Activated T-helper 1 cell treated with Interleukin-2 at 50 U/mL for 16 hours (primary cell): ENCODE measurements around the gene RAB30.

Source experiments
- DNase-seq: peaks from one replicate; pipeline ENCODE4 v3.0.0-alpha.2; 2020; ENCODE audit warnings: low read depth

RAB30 gene, protein sequence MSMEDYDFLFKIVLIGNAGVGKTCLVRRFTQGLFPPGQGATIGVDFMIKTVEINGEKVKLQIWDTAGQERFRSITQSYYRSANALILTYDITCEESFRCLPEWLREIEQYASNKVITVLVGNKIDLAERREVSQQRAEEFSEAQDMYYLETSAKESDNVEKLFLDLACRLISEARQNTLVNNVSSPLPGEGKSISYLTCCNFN

GRCh38 chr11:83071567-83072349, at the start of gene RAB30:
Gene RAB30 (minus strand): TSS chr11:83071897. CDS start chr11:82997316, 74,581 bp downstream.
- peak; percentile 86 for DNase-seq

DNA sequence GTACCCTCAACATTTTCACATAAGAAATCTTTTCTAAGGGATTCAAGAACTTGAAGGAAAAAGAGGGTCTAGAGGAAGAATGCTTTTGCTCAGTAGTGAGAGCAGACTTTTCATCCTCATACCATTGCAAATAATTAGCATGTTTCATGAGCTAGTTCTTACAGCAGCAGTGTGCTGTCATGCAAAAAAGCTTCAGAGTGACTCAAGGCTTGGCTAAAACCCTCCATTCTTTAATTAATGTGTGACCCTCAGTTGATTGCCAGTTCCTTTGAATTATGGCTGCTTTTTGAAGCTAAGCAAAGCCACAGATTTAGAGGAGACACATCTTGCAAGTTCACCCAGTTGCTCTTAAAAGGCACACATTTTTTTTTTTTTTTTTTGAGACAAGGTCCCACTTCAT, 48.6 kb upstream of the RAB30 start:
- DNase-seq = no peak

DNA sequence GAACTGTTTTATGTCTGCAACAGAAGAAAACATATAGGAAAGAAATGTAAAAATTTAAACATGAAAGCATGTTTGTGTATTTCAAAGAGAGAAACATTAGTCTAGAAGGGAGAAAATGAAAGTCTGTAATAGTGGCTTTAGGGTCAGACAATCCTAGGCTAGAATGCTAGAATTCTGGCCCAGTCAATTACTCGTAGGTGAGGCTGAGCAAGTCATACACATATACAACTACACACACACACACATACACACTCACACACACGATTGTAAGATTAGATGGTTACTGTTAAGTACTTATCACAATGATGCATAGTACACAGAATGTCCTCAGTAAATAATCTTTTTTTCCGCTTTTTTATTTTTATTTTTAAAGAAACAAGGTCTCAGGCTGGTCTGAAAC, 47.5 kb upstream of the RAB30 start:
- no peak for DNase-seq

GRCh38 chr11:83118814-83119213, 47.1 kb upstream of the RAB30 start:
- no peak for DNase-seq

- no peak for DNase-seq
Observed at GRCh38 chr11:83116015-83116641, 44.4 kb upstream of the RAB30 start.

GRCh38 chr11:83115551-83115950, 43.9 kb upstream of the RAB30 start:
- no peak for DNase-seq

- no peak for DNase-seq
Observed at GRCh38 chr11:83115026-83115425, 43.3 kb upstream of the RAB30 start.

GRCh38 chr11:83112886-83113285, 41.2 kb upstream of the RAB30 start:
- no peak for DNase-seq

GRCh38 chr11:83105168-83105567, 33.5 kb upstream of the RAB30 start:
- DNase-seq = no peak

DNA sequence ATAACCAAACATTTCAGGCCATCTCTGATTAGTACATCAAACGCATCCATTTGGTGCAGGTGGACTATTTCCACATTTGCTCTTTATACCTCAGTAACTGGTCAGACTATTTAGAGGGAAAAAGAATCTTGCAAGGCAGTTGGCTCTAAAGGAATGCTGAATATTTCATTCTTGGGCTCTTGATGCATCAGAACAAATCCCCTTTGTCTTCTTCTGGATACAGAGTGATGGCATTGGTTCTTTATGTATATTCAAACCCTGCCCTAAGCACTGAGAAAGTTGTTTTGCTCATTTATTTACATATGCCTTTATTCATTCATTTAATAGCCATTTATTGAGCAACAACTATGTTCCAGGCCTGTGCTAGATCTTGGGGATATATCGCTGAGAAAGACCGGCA, 31.1 kb upstream of the RAB30 start:
- no peak for DNase-seq

DNA sequence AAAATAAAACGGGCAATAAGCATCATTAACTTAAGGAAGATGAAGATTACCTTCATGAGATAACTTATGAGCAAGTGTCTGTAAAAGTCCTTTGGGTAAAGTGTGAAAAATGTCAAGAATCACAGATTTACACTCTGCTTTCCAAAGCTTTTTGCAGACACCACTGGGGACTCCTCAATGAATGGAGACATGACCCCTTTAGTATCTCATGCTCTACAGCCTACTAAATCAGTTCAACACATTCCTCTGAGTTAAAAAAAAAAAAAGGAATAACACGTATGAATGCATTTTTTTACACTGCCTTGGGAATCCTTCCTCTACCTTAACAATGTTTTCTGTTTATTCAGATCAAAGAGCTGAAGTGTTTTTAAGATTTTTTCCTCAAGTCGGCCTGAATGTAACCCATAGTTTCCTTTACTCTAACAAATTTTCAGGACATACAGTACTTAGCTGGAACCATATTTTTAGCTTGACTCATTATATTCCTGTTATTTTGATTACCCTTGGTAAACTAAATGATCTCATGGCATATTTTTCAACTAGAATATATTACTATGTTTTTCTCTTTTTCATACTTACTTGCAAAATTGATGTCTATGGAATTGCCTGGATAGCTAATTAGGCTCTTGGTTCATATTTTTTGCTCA, 25.9 kb upstream of the RAB30 start:
- DNase-seq = no peak

GRCh38 chr11:83093634-83094033, 21.9 kb upstream of the RAB30 start:
- DNase-seq = no peak

- no peak for DNase-seq
Observed at GRCh38 chr11:83092488-83093384, 21.0 kb upstream of the RAB30 start.

DNA sequence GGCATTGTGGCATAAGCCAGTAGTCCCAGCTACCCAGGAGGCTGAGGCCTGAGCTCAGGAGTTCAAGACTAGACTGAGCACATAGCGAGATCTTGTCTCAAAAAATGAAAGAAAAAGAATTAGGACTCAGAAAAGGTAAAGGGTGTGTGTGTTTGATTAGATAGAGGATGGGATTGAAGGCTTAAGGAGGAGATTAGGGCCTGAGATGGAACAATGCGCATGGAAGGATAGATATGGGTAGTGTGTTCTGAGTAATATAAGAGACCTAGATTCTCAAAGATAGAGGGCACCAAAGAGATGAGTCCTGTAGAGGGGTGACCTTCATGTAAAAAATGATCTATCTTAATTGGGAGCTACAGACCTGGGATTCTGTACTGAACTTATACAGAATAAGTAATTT, 17.3 kb upstream of the RAB30 start:
- no peak for DNase-seq

- no peak for DNase-seq
Observed at GRCh38 chr11:83087035-83087434, 15.3 kb upstream of the RAB30 start.

DNA sequence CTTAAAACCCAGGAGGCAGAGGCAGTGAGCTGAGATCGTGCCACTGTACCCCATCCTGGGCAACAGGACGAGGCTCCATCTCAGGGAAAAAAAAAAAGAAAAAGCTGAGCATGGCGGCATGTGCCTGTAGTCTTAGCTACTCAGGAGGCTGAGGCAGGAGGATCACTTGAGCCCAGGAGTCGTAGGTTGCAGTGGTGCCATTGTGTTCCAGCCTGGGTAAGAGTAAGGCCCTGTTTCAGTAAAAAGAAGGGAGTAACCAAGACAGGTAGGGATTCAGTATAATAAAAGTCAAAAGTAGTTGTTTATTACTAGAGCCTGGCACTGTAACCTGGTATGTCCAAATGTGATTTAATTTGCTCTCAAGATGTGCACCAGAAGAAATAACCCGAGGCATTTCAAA, 8.1 kb upstream of the RAB30 start:
- no peak for DNase-seq

DNA sequence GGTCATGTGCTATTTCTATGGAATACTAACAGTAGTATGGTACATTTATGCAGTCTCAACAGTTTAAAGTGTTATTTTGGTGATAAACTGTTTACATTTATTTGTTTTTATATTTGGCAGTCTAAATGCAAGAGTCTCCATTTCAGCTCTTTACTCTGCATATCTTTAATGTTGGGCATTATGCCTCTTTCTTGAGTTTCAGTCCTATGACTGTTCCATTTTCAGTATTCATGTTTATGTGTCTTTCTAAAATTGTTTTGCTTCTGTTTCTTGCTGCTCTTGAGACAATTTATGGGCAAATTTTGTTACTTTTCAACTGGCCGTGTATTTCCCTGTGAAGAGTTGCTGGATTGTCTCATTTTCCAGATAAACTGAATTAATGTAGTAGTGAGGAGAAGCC, 6.6 kb upstream of the RAB30 start:
- DNase-seq = no peak

- no peak for DNase-seq
Observed at GRCh38 chr11:83073884-83074283, 2.2 kb upstream of the RAB30 start.

- no peak for DNase-seq
Observed at GRCh38 chr11:83073258-83073657, 1.6 kb upstream of the RAB30 start.

DNA sequence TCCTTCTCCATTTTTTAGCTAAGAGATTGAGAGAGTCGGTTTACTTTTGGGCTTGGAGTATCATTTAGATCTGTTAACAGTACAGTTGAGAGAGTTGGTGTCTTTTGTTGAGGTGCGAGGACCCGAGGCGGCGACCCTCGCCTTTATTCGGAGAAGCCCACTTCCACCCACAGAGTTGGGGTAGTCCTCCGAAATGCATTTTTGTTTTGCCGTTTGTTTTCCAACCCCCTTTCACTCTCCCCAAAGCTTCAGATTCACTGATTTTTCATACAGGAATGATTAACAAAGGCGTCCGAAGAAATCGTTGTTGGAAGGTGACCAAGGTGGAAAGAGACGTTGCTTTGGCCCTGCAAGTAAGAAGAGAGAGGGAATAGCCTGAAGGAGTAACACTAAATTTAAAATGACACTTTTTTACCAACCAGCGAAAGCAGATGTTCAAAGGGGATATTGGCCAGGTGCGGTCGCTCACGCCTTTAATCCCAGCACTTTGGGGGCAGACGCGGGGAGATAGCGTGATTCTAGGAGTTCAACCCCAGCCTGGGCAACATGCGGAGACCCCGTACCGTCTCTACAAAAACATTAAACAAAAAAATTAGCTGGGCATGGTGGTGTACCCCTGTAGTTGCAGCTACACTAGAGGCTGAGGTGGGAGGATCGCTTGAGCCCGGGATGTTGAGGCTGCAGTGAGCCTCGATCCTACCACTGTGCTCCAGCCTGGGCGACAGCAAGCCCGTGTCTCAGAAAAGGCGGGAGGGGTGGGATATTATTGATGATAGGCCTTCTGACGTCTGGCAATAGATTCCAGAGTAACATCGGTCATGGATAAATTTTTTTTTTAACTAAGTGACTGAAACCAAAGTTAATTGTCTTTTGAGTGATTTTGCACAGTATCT, 899 bp upstream of the RAB30 start:
- DNase-seq = no peak
